Nephron progenitor cell (in vitro differentiated cells): ENCODE measurements around the gene POLK.

ENCODE experiments used
- DNase-seq: peaks from one replicate; pipeline ENCODE4 v3.0.0; 2021
- H3K27ac Mint-ChIP-seq: 2 replicates; pipeline ENCODE4 v1.8.0; 2021; ENCODE audit warnings: mild to moderate bottlenecking, moderate library complexity, mixed read lengths
- H3K27me3 Mint-ChIP-seq: 2 replicates; pipeline ENCODE4 v1.8.0; 2021; ENCODE audit warnings: mild to moderate bottlenecking, low read depth, mixed read lengths; ENCODE audit not compliant: poor library complexity
- H3K36me3 Mint-ChIP-seq: 2 replicates; pipeline ENCODE4 v1.8.0; 2021; ENCODE audit warnings: low read depth, mixed read lengths
- H3K4me1 Mint-ChIP-seq: 2 replicates; pipeline ENCODE4 v1.8.0; 2021; ENCODE audit warnings: mixed read lengths
- H3K4me3 Mint-ChIP-seq: 2 replicates; pipeline ENCODE4 v1.8.0; 2021; ENCODE audit warnings: mild to moderate bottlenecking, moderate library complexity, mixed read lengths
- H3K9me3 Mint-ChIP-seq: 2 replicates; pipeline ENCODE4 v1.8.0; 2021; ENCODE audit warnings: mild to moderate bottlenecking, moderate library complexity, mixed read lengths
- CTCF ChIP-seq: fragments of 200-600 bp; sonication (generic); IDR thresholded peaks from 2 replicates; pipeline ENCODE4 v1.5.0; 2021; ENCODE audit warnings: antibody characterized with exemption

The POLK gene

DNA sequence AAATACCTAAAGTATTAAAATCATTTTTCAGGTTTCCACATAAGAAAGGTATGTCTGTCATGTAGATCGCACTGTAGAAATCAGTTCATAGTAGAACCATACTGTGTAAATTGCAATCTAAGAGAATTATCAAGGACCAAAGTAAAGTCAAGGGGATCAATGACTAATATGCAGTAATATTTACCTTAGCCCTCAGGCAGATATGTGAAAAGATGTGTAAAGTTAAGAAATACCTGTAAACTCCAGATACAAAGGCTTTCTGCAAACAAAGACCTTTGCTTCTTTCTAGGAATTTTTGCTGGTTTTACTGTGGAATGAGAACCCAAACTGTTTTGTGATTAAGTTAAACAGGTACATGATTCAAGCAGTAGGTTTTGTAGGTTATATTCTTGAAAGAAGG, 11.6 kb downstream of the POLK start:
- H3K36me3 Mint-ChIP-seq = peaks cover 53% of the 10 kb centered on the region
- H3K27ac Mint-ChIP-seq = no peak overlapping the region
- no peak for DNase-seq
- TF ChIP-seq CTCF = no peak
- H3K9me3 Mint-ChIP-seq = peaks cover 42% of the 10 kb centered on the region
- no peaks in the 10 kb centered on the region for H3K27me3 Mint-ChIP-seq
- H3K4me1 Mint-ChIP-seq = no peaks in the 10 kb centered on the region
- H3K4me3 Mint-ChIP-seq = no peak overlapping the region

GRCh38 chr5:75524071-75524470, 12.4 kb downstream of the POLK start:
- H3K4me3 Mint-ChIP-seq = no peak overlapping the region
- H3K4me1 Mint-ChIP-seq = peaks cover 3% of the 10 kb centered on the region
- no peak overlapping the region for H3K27ac Mint-ChIP-seq
- peaks cover 39% of the 10 kb centered on the region for H3K9me3 Mint-ChIP-seq
- DNase-seq = no peak
- peaks cover 53% of the 10 kb centered on the region for H3K36me3 Mint-ChIP-seq
- no peaks in the 10 kb centered on the region for H3K27me3 Mint-ChIP-seq
- TF ChIP-seq CTCF = no peak

DNA sequence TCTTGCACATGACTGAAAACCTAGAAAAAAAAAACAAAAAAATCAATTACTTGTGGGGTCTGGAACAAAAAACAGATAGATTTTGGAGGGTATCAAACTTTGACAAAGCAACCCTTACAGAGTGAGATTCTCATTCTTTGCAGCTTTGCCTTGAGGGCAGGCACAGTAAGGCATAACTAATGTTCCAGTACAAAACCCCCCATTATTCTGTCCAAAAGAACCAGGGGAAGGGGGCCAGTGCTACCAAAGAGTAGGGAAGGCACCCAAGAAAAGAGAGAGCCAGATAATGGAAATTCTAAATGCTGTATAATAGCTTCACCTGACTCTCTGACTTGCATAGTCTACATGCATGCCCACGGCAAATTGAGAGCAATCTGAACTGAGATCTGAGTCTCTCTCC, 12.9 kb downstream of the POLK start:
- H3K9me3 Mint-ChIP-seq = peaks cover 36% of the 10 kb centered on the region
- peaks cover 50% of the 10 kb centered on the region for H3K36me3 Mint-ChIP-seq
- H3K27ac Mint-ChIP-seq = no peak overlapping the region
- H3K4me3 Mint-ChIP-seq = no peak overlapping the region
- TF ChIP-seq CTCF = no peak
- H3K4me1 Mint-ChIP-seq = peaks cover 6% of the 10 kb centered on the region
- DNase-seq = no peak
- H3K27me3 Mint-ChIP-seq = no peaks in the 10 kb centered on the region

DNA sequence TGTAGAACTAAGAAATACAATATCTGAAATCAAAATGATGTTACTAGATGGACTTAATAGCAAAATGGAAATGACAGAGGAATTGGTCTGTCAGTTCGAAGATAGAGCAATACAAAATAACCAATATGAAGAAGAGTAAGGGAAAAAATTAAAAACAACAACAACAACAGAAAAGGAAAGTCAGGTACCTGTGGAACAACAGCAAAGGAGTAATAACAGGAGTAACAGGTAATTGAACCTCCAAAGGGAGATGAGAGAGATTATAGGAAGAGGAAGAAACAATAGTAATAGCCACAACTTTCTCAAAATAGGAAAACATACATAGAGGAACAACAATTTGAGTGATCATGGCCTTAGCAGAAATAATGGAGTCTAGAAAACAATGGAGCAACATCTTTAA, 13.7 kb downstream of the POLK start:
- no peak overlapping the region for H3K27ac Mint-ChIP-seq
- H3K4me1 Mint-ChIP-seq = peaks cover 6% of the 10 kb centered on the region
- no peak for TF ChIP-seq CTCF
- no peak overlapping the region for H3K4me3 Mint-ChIP-seq
- peaks cover 42% of the 10 kb centered on the region for H3K36me3 Mint-ChIP-seq
- no peaks in the 10 kb centered on the region for H3K27me3 Mint-ChIP-seq
- no peak for DNase-seq
- H3K9me3 Mint-ChIP-seq = peaks cover 28% of the 10 kb centered on the region

DNA sequence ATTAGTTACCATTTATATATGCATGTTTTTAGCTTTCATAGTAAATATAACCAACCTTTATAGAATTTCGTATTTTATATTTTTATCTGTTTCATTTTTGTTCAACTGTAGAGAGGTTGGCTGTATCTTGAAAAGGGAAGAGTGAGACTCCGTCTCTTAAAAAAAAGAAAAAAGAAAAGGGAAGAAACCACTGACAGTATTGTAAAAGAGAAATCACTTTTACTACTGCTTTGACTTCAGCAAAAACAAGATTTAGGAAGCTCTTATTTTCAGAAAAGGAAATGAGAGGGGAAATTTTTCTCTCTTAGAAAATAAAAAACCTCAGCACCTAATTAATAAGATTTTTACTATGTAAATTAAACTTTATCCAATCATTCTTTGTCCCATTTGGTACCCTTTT, 14.4 kb downstream of the POLK start:
- DNase-seq = no peak
- H3K9me3 Mint-ChIP-seq = peaks cover 21% of the 10 kb centered on the region
- no peak overlapping the region for H3K4me3 Mint-ChIP-seq
- no peak for TF ChIP-seq CTCF
- no peak overlapping the region for H3K27ac Mint-ChIP-seq
- H3K27me3 Mint-ChIP-seq = no peaks in the 10 kb centered on the region
- H3K4me1 Mint-ChIP-seq = peaks cover 6% of the 10 kb centered on the region
- peaks cover 35% of the 10 kb centered on the region for H3K36me3 Mint-ChIP-seq

GRCh38 chr5:75529185-75529584, 17.5 kb downstream of the POLK start:
- H3K9me3 Mint-ChIP-seq = peaks cover 32% of the 10 kb centered on the region
- H3K4me1 Mint-ChIP-seq = peaks cover 6% of the 10 kb centered on the region
- no peak for TF ChIP-seq CTCF
- DNase-seq = no peak
- peak overlapping the region; percentile 26 for H3K27ac Mint-ChIP-seq
- peaks cover 41% of the 10 kb centered on the region for H3K36me3 Mint-ChIP-seq
- H3K4me3 Mint-ChIP-seq = no peak overlapping the region
- H3K27me3 Mint-ChIP-seq = no peaks in the 10 kb centered on the region
